T-helper 2 cell treated with Interferon-gamma antibody and Interleukin-4, amounts not matched to agents 5 μg/mL and 100 μg/mL, for 36 hours (primary cell): Measurements from ENCODE around the gene SOX8.
A peak's percentile ranks its signal among the peaks of the same experiment; 100 is the strongest.

ENCODE experiments used
- DNase-seq: peaks from one replicate; pipeline ENCODE4 v3.0.0; 2021; ENCODE audit warnings: low spot score
- H3K27ac Mint-ChIP-seq: one replicate; pipeline ENCODE4 v1.8.0; 2021; ENCODE audit warnings: mild to moderate bottlenecking, mixed read lengths
- H3K27me3 Mint-ChIP-seq: one replicate; pipeline ENCODE4 v1.8.0; 2021; ENCODE audit warnings: low read depth, mixed read lengths
- H3K36me3 Mint-ChIP-seq: one replicate; pipeline ENCODE4 v1.8.0; 2021; ENCODE audit warnings: low read depth, mixed read lengths
- H3K4me1 Mint-ChIP-seq: one replicate; pipeline ENCODE4 v1.8.0; 2021; ENCODE audit warnings: low read depth, mixed read lengths
- H3K4me3 Mint-ChIP-seq: one replicate; pipeline ENCODE4 v1.8.0; 2022; ENCODE audit warnings: mild to moderate bottlenecking, moderate library complexity, mixed read lengths
- H3K9me3 Mint-ChIP-seq: one replicate; pipeline ENCODE4 v1.8.0; 2021; ENCODE audit warnings: mixed read lengths

The SOX8 gene

GRCh38 chr16:981695-982144 lies at the start of gene SOX8:
SOX8 (plus strand) TSS chr16:981770; CDS start chr16:981923, 153 bp downstream.
- H3K27me3 Mint-ChIP-seq, result peaks cover 19% of the 10 kb centered on the region
- peak within 1 kb of the TSS; percentile 54 for H3K4me3 Mint-ChIP-seq
- no peak for DNase-seq
- no peaks in the 10 kb centered on the region for H3K4me1 Mint-ChIP-seq
- H3K9me3 Mint-ChIP-seq, result no peaks in the 10 kb centered on the region
- no peak within 1 kb of the TSS for H3K27ac Mint-ChIP-seq
- H3K36me3 Mint-ChIP-seq, result no peaks in the 10 kb centered on the region

GRCh38 chr16:932831-933330 lies 48.7 kb upstream of the SOX8 start:
- no peaks in the 10 kb centered on the region for H3K27me3 Mint-ChIP-seq
- no peak for DNase-seq
- H3K4me3 Mint-ChIP-seq, result no peak overlapping the region
- no peaks in the 10 kb centered on the region for H3K36me3 Mint-ChIP-seq
- H3K9me3 Mint-ChIP-seq, result no peaks in the 10 kb centered on the region
- no peaks in the 10 kb centered on the region for H3K4me1 Mint-ChIP-seq
- H3K27ac Mint-ChIP-seq, result no peak overlapping the region

- Mint-ChIP-seq H3K27me3 (no peaks in the 10 kb centered on the region), H3K27ac (no peak overlapping the region), H3K36me3 (no peaks in the 10 kb centered on the region), H3K4me3 (no peak overlapping the region), H3K9me3 (no peaks in the 10 kb centered on the region), H3K4me1 (no peaks in the 10 kb centered on the region)
- DNase-seq, result no peak
Measured at GRCh38 chr16:933581-933980, 48.0 kb upstream of the SOX8 start.

GRCh38 chr16:934178-934577 lies 47.4 kb upstream of the SOX8 start:
- Mint-ChIP-seq H3K27me3 (no peaks in the 10 kb centered on the region), H3K27ac (no peak overlapping the region), H3K4me1 (no peaks in the 10 kb centered on the region), H3K4me3 (no peak overlapping the region), H3K9me3 (no peaks in the 10 kb centered on the region), H3K36me3 (no peaks in the 10 kb centered on the region)
- no peak for DNase-seq

GRCh38 chr16:935684-936083 lies 45.9 kb upstream of the SOX8 start:
- no peaks in the 10 kb centered on the region for H3K9me3 Mint-ChIP-seq
- no peaks in the 10 kb centered on the region for H3K4me1 Mint-ChIP-seq
- no peak overlapping the region for H3K27ac Mint-ChIP-seq
- H3K36me3 Mint-ChIP-seq, result peaks cover 4% of the 10 kb centered on the region
- no peak for DNase-seq
- H3K4me3 Mint-ChIP-seq, result no peak overlapping the region
- H3K27me3 Mint-ChIP-seq, result no peaks in the 10 kb centered on the region

GRCh38 chr16:937311-937710 lies 44.3 kb upstream of the SOX8 start:
- H3K9me3 Mint-ChIP-seq, result peaks cover 9% of the 10 kb centered on the region
- no peaks in the 10 kb centered on the region for H3K27me3 Mint-ChIP-seq
- DNase-seq, result no peak
- peaks cover 18% of the 10 kb centered on the region for H3K36me3 Mint-ChIP-seq
- no peak overlapping the region for H3K27ac Mint-ChIP-seq
- no peak overlapping the region for H3K4me3 Mint-ChIP-seq
- H3K4me1 Mint-ChIP-seq, result no peaks in the 10 kb centered on the region

GRCh38 chr16:937723-938122 lies 43.8 kb upstream of the SOX8 start:
- Mint-ChIP-seq H3K4me1 (no peaks in the 10 kb centered on the region), H3K27ac (no peak overlapping the region), H3K9me3 (peaks cover 13% of the 10 kb centered on the region), H3K4me3 (no peak overlapping the region), H3K36me3 (peaks cover 22% of the 10 kb centered on the region), H3K27me3 (no peaks in the 10 kb centered on the region)
- DNase-seq, result no peak

GRCh38 chr16:938136-938535 lies 43.4 kb upstream of the SOX8 start:
- no peak for DNase-seq
- Mint-ChIP-seq H3K4me3 (no peak overlapping the region), H3K27me3 (no peaks in the 10 kb centered on the region), H3K36me3 (peaks cover 23% of the 10 kb centered on the region), H3K4me1 (no peaks in the 10 kb centered on the region), H3K9me3 (peaks cover 15% of the 10 kb centered on the region), H3K27ac (no peak overlapping the region)

- no peaks in the 10 kb centered on the region for H3K4me1 Mint-ChIP-seq
- no peak for DNase-seq
- peaks cover 24% of the 10 kb centered on the region for H3K36me3 Mint-ChIP-seq
- peaks cover 18% of the 10 kb centered on the region for H3K9me3 Mint-ChIP-seq
- H3K27me3 Mint-ChIP-seq, result no peaks in the 10 kb centered on the region
- H3K27ac Mint-ChIP-seq, result no peak overlapping the region
- H3K4me3 Mint-ChIP-seq, result no peak overlapping the region
Measured at GRCh38 chr16:938752-939151, 42.8 kb upstream of the SOX8 start.

- H3K27ac Mint-ChIP-seq, result no peak overlapping the region
- no peak for DNase-seq
- no peaks in the 10 kb centered on the region for H3K4me1 Mint-ChIP-seq
- no peaks in the 10 kb centered on the region for H3K27me3 Mint-ChIP-seq
- no peak overlapping the region for H3K4me3 Mint-ChIP-seq
- H3K36me3 Mint-ChIP-seq, result peaks cover 29% of the 10 kb centered on the region
- peaks cover 19% of the 10 kb centered on the region for H3K9me3 Mint-ChIP-seq
Measured at GRCh38 chr16:939311-939710, 42.3 kb upstream of the SOX8 start.

- DNase-seq, result no peak
- Mint-ChIP-seq H3K4me3 (no peak overlapping the region), H3K27me3 (no peaks in the 10 kb centered on the region), H3K4me1 (no peaks in the 10 kb centered on the region), H3K36me3 (peaks cover 34% of the 10 kb centered on the region), H3K9me3 (peaks cover 19% of the 10 kb centered on the region), H3K27ac (no peak overlapping the region)
Measured at GRCh38 chr16:939941-940340, 41.6 kb upstream of the SOX8 start.

- no peaks in the 10 kb centered on the region for H3K27me3 Mint-ChIP-seq
- no peaks in the 10 kb centered on the region for H3K4me1 Mint-ChIP-seq
- no peak overlapping the region for H3K4me3 Mint-ChIP-seq
- H3K36me3 Mint-ChIP-seq, result peaks cover 37% of the 10 kb centered on the region
- H3K27ac Mint-ChIP-seq, result no peak overlapping the region
- no peak for DNase-seq
- H3K9me3 Mint-ChIP-seq, result peaks cover 19% of the 10 kb centered on the region
Measured at GRCh38 chr16:942436-943060, 39.0 kb upstream of the SOX8 start.

GRCh38 chr16:943971-944370 lies 37.6 kb upstream of the SOX8 start:
- peaks cover 19% of the 10 kb centered on the region for H3K9me3 Mint-ChIP-seq
- no peak overlapping the region for H3K27ac Mint-ChIP-seq
- DNase-seq, result no peak
- H3K27me3 Mint-ChIP-seq, result no peaks in the 10 kb centered on the region
- peaks cover 37% of the 10 kb centered on the region for H3K36me3 Mint-ChIP-seq
- H3K4me3 Mint-ChIP-seq, result no peak overlapping the region
- no peaks in the 10 kb centered on the region for H3K4me1 Mint-ChIP-seq

GRCh38 chr16:945271-946047 lies 36.1 kb upstream of the SOX8 start:
- Mint-ChIP-seq H3K4me1 (no peaks in the 10 kb centered on the region), H3K9me3 (peaks cover 19% of the 10 kb centered on the region), H3K27me3 (no peaks in the 10 kb centered on the region), H3K27ac (no peak overlapping the region), H3K4me3 (no peak overlapping the region), H3K36me3 (peaks cover 35% of the 10 kb centered on the region)
- no peak for DNase-seq
